Measurements from ENCODE around the gene SLFN14. TPM values are rescaled to one million over a fixed set of nuclear protein-coding genes. Genes with fewer than 3 reads are reported as not detected.

The SLFN14 gene
- total RNA-seq, 1 experiment from 2014 or later: not detected

GRCh38 chr17:35559495-35560210 lies 966 bp downstream of the SLFN14 start:
- CTCF ChIA-PET: no interaction called here
- Mint-ChIP-seq H3K36me3 (ENCODE audit: insufficient read depth, unreplicated experiment) (no peaks in the 10 kb centered on the region), H3K9me3 (ENCODE audit: unreplicated experiment) (no peaks in the 10 kb centered on the region), H3K27ac (ENCODE audit: low read depth, unreplicated experiment) (no peak overlapping the region), H3K4me1 (ENCODE audit: insufficient read depth, unreplicated experiment) (no peaks in the 10 kb centered on the region), H3K4me3 (ENCODE audit: unreplicated experiment) (no peak overlapping the region), H3K27me3 (ENCODE audit: insufficient read depth, unreplicated experiment) (peaks cover 61% of the 10 kb centered on the region)
- intact Hi-C loops (cut with micrococcal nuclease): no loop called here
- no peak for TF ChIP-seq CTCF (IDR thresholded peaks at IDR 0.05; ENCODE audit: unreplicated experiment)
- DNase-seq (ENCODE audit: unreplicated experiment): no peak
- BruUV-seq (replicated peaks): no TSS peak
- POLR2A ChIA-PET: interaction anchor here (0.8 to 1.3 kb wide), 2 partner anchors 8 to 19 kb away, joined by 3 to 10 read pairs; partner anchors contain the start of gene PEX12

GRCh38 chr17:35557353-35557752 lies 3.3 kb downstream of the SLFN14 start:
- Mint-ChIP-seq H3K4me1 (ENCODE audit: insufficient read depth, unreplicated experiment) (no peaks in the 10 kb centered on the region), H3K9me3 (ENCODE audit: unreplicated experiment) (no peaks in the 10 kb centered on the region), H3K27ac (ENCODE audit: low read depth, unreplicated experiment) (no peak overlapping the region), H3K36me3 (ENCODE audit: insufficient read depth, unreplicated experiment) (no peaks in the 10 kb centered on the region), H3K4me3 (ENCODE audit: unreplicated experiment) (no peak overlapping the region), H3K27me3 (ENCODE audit: insufficient read depth, unreplicated experiment) (peaks cover 67% of the 10 kb centered on the region)
- CTCF ChIA-PET: interaction anchor here (1.0 kb wide), 1 partner anchor 245 kb away, joined by 3 read pairs; no protein-coding TSS in a partner anchor
- POLR2A ChIA-PET: interaction anchor here (1.0 kb wide), 1 partner anchor 18 kb away, joined by 3 read pairs; no protein-coding TSS in a partner anchor
- DNase-seq (ENCODE audit: unreplicated experiment): no peak
- intact Hi-C loops (cut with micrococcal nuclease): no loop called here
- BruUV-seq (replicated peaks): no TSS peak
- TF ChIP-seq CTCF (IDR thresholded peaks at IDR 0.05; ENCODE audit: unreplicated experiment): no peak

GRCh38 chr17:35555691-35556090 lies 4.9 kb downstream of the SLFN14 start:
- intact Hi-C loops (cut with micrococcal nuclease): no loop called here
- Mint-ChIP-seq H3K9me3 (ENCODE audit: unreplicated experiment) (no peaks in the 10 kb centered on the region), H3K36me3 (ENCODE audit: insufficient read depth, unreplicated experiment) (no peaks in the 10 kb centered on the region), H3K4me1 (ENCODE audit: insufficient read depth, unreplicated experiment) (no peaks in the 10 kb centered on the region), H3K27me3 (ENCODE audit: insufficient read depth, unreplicated experiment) (peaks cover 79% of the 10 kb centered on the region), H3K4me3 (ENCODE audit: unreplicated experiment) (no peak overlapping the region), H3K27ac (ENCODE audit: low read depth, unreplicated experiment) (no peak overlapping the region)
- ChIA-PET POLR2A (interaction anchor here (0.8 kb wide), 1 partner anchor 12 kb away, joined by 4 read pairs; no protein-coding TSS in a partner anchor), CTCF (interaction anchor here (0.6 to 2.3 kb wide), 4 partner anchors 17 to 243 kb away, joined by 3 to 9 read pairs (median 3); no protein-coding TSS in a partner anchor)
- no TSS peak for BruUV-seq (replicated peaks)
- no peak for TF ChIP-seq CTCF (IDR thresholded peaks at IDR 0.05; ENCODE audit: unreplicated experiment)
- peak; percentile 22 for DNase-seq (ENCODE audit: unreplicated experiment)

- no peaks in the 10 kb centered on the region for H3K9me3 Mint-ChIP-seq (ENCODE audit: unreplicated experiment)
- TF ChIP-seq CTCF (IDR thresholded peaks at IDR 0.05; ENCODE audit: unreplicated experiment): no peak
- no peaks in the 10 kb centered on the region for H3K36me3 Mint-ChIP-seq (ENCODE audit: insufficient read depth, unreplicated experiment)
- H3K27me3 Mint-ChIP-seq (ENCODE audit: insufficient read depth, unreplicated experiment): peaks cover 78% of the 10 kb centered on the region
- ChIA-PET POLR2A (interaction anchor here (1.0 kb wide), 1 partner anchor 194 kb away, joined by 3 read pairs; no protein-coding TSS in a partner anchor), CTCF (interaction anchor here (1.1 to 2.3 kb wide), 2 partner anchors 16 to 242 kb away, joined by 3 to 9 read pairs; no protein-coding TSS in a partner anchor)
- no peak for DNase-seq (ENCODE audit: unreplicated experiment)
- no peak overlapping the region for H3K27ac Mint-ChIP-seq (ENCODE audit: low read depth, unreplicated experiment)
- no peak overlapping the region for H3K4me3 Mint-ChIP-seq (ENCODE audit: unreplicated experiment)
- intact Hi-C loops (cut with micrococcal nuclease): no loop called here
- BruUV-seq (replicated peaks): no TSS peak
- H3K4me1 Mint-ChIP-seq (ENCODE audit: insufficient read depth, unreplicated experiment): no peaks in the 10 kb centered on the region
Observed at GRCh38 chr17:35554668-35555067, 6.0 kb downstream of the SLFN14 start.
